Stimulated activated CD4-positive, alpha-beta T cell treated with anti-CD3 and anti-CD28 coated beads, Interleukin-15, amount 100 ng/mL, for 1 hour (primary cell): Measurements from ENCODE around the gene ACTR3.
"Not testable (repeated sequence)": the region's sequence is repeated elsewhere in the genome, so short reads cannot be mapped to it uniquely, and the experiment has no call there.

ENCODE experiments used
- DNase-seq, 2 donors: peaks; one replicate each; pipeline ENCODE4 v3.0.0-alpha.2; 2020; ENCODE audit warnings: low read depth in 1 of 2, low spot score in 1 of 2

ACTR3 gene

GRCh38 chr2:113901943-113902342, 12.1 kb downstream of the ACTR3 start:
- no peak for DNase-seq

- no peak for DNase-seq
Measured at GRCh38 chr2:113905886-113906285, 16.0 kb downstream of the ACTR3 start.

DNA sequence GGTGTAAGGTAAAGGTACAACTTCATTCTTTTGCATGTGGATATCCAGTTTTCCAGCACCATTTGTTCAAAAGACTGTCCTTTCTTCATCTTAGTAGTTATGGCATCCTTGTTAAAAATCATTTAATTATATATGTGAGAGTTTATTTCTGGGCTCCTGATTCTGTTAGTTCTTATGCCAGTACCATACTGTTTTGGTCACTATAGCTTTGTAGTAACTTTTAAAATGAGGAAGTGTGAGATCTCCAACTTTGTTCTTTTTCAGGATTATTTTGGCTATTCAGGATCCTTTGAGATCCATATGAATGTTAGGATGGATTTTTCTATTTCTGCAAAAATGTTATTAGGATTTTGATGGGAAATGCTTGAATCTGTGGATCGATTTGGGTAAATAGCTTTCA, 16.8 kb downstream of the ACTR3 start:
- DNase-seq, result no peak

GRCh38 chr2:113907297-113907696, 17.4 kb downstream of the ACTR3 start:
- DNase-seq, result no peak

- peak; percentile 27 to 28 for DNase-seq
Measured at GRCh38 chr2:113910110-113910717, 20.3 kb downstream of the ACTR3 start.

DNA sequence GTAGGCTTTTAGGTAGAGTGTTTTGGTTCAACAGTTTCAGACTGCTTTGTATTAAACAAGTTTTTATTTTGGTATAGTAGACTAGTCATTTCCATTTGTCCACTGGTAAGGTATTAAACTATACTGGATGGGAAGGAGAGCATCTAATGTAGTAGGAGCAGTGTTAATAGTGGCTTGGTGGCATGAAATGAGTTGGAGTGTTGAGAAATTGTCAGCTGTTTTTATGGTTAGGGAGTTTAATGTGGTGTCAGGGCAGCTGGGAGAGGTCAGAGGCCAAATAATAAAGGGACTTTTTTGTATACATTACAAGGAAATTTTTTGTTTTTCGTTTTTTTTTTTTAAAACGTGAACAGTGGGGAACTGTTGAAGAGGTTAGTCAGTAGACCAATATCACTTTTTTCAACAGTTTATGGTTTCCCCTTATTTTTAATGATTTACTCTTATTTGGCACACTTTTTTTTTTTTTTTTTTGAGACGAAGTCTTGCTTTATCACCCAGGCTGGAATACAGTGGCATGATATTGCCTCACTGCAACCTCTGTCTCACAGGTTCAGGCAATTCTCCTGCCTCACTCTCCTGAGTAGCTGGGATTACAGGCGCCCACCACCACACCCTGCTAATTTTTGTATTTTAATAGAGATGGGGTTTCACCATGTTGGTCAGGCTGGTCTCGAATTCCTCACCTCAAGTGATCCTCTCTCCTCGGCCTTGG, 21.2 kb downstream of the ACTR3 start:
- no peak for DNase-seq

GRCh38 chr2:113915082-113915819, 25.4 kb downstream of the ACTR3 start:
- DNase-seq, result no peak

DNA sequence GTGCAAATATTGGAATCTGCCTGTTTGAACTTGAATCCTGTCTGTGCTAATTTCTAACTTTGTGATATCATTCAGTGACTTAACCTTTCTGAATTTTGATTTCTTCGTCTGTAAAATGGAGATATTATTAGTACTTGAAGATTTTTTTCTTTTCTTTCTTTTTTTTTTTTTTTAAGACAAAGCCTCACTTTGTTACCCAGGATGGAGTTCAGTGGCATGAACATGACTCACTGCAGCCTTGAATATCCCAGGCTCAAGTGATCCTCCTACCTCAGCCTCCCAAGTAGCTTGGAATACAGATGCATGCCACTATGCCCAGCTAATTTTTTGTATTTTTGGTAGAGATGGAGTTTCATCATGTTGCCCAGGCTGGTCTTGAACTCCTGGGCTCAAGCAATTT, 28.3 kb downstream of the ACTR3 start:
- no peak for DNase-seq

GRCh38 chr2:113920996-113921395, 31.1 kb downstream of the ACTR3 start:
- no peak for DNase-seq

GRCh38 chr2:113922335-113922734, 32.4 kb downstream of the ACTR3 start:
- DNase-seq, result no peak

GRCh38 chr2:113922784-113923183, 32.9 kb downstream of the ACTR3 start:
- no peak for DNase-seq

DNA sequence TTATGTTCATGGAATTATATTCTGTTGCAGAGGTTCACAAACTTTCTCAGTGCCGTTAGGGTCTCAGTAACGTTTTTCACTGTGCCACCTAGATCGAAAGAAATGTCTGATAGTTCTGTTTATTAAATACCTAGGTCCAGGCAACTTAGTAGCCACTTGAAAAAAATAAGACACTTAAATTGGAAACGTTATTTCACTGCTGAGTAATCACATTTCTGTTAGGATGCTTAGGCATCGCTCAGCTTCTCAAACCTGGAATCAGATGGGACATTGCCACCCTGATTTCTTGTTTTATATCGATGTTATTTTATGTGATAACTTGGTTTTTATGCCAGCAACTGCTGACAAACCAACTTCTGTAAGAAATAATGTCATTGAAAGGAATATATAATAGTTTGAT, 36.0 kb downstream of the ACTR3 start:
- DNase-seq, result no peak

DNA sequence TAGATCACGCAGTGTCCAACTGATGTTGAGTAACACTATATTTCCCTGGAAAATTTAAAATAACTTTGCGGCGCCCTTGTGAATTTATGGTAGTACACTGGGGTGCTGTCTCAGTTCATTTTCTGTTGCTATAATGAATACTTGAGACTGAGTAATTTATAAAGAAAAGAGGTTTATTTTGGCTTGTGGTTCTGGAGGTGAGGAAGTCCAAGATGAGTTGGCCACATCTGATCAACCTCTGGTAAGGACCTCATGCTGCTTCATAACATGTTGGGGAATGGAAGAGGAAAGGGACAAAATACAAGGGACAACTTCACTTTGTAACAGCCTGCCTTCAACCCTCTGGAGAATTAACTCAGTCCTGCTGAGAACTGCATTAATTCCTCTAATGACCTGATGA, 36.4 kb downstream of the ACTR3 start:
- no peak for DNase-seq

DNA sequence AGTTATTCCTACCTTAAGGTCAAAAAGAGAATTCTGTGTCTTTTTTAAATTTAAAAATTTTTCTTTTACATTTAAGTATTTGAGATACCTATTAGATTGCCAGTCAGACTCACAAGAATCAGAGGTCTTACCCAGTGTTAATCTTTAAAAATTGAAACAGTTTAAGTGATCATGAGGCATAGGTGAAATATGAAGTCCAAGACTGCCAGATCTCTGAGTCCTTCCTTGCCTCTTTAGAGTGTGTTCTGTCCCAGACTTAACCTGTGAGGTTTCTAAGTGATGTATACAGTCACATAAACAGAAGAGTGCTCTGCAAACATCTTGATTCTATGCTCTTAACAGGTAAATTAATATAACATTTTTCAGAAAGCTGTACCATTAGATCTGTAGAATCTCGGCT, 40.6 kb downstream of the ACTR3 start:
- DNase-seq, result no peak

GRCh38 chr2:113937501-113937900, 47.6 kb downstream of the ACTR3 start:
- no peak for DNase-seq

GRCh38 chr2:113940891-113941290, 51.0 kb downstream of the ACTR3 start:
- DNase-seq, result no peak

GRCh38 chr2:113945784-113946183, 55.9 kb downstream of the ACTR3 start:
- not testable (repeated sequence) for DNase-seq

- not testable (repeated sequence) for DNase-seq
Measured at GRCh38 chr2:113950906-113951305, 61.0 kb downstream of the ACTR3 start.

DNA sequence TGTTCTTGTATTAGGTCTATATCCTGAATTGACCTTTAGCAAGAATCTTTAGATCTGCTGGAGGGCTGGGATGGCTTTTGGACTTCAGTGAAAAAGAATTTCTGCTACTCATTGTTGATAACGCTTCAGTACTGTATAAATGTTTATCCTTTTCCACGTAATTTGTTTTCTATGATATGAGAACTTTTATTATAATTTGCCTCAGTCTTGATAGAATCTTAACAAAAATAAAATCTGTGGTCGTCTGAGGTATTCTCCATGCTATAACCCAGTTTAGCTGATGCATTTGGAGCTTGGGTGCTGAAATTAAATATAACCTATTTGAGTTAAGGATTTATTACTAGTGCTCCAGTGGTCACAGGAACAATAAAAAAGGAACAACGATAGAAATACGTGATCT, 71.1 kb downstream of the ACTR3 start:
- no peak for DNase-seq

DNA sequence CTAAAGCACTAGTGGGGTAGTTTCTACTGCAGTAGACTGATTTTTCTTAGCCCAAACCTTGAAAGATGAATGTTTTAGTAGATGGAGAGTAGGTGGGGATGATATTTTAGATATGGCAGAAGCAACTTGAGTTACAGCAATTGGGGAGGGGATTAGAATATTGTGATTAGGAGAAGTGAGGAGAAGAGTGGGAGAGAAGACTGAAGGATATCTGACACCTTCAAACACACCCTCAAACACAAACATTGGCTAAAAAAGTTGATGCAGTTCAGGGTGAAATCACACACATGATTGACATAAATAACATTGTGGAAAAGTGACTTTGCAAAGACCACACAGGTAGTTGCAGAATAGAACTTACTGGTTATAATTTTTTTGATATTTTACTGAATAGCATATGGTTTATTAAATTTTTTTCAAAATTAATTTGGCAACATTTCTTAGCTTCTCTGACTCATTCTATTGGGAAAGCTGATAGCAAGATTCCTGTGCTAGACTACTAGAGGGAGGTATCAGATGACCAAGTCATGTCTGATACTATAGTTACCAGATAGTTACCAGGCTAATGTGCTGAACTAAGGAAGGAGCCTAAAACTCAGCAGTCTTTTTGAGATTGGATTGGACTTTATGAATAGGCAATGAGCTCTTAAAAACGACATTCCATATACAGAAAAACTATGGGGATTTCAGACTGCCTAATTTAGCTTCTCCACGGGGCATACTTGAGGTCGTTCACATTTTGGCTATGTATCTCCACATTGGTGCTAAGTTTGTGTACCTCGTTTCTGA, 73.0 kb downstream of the ACTR3 start:
- no peak for DNase-seq

DNA sequence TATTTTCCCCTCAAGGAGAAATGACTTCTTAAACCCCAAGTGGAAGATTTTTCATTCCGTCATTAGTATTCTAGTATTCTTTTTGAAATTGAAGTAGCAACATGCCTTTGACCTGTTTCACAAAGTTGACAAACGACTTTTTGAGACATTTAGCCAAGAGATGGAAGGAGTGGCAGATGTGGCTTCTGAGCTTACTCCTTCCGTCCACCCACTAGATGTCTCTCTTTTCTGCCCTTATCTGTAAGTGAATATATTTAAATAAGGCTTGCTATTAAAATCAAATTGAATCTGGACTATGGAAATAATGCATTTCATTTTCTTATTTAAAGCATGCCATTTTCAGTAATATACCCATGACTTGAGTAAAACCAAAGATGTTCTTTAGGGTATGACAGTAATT, 74.1 kb downstream of the ACTR3 start:
- DNase-seq, result no peak

GRCh38 chr2:113964436-113964835, 74.5 kb downstream of the ACTR3 start:
- no peak for DNase-seq
